Tibial artery (tissue), 4 donors: Measurements from ENCODE around the gene USP43.

Experiments used
- DNase-seq, 2 donors: peaks; one replicate each; pipeline ENCODE4 v3.0.0-alpha.2; 2019
- H3K27ac ChIP-seq, 2 donors: fragments of 200-600 bp; sonication (generic) in 1 of 2; 1 replicate in 1 of 2; 2 replicates in 1 of 2; pipeline ENCODE4 v1.5.1; 2018 to 2019; ENCODE audit warnings: mild to moderate bottlenecking in 1 of 2
- H3K27me3 ChIP-seq, 2 donors: fragments of 200-600 bp; sonication (generic) in 1 of 2; one replicate each; pipeline versions ENCODE4 v1.5.1 to v1.6.0; 2016 to 2019
- H3K36me3 ChIP-seq, 3 donors: fragments of 200-600 bp; sonication (generic) in 2 of 3; one replicate each; pipeline ENCODE4 v1.5.1; 2016 to 2019; ENCODE audit warnings: mild to moderate bottlenecking in 2 of 3
- H3K4me1 ChIP-seq, 4 donors: fragments of 200-600 bp; sonication (generic) in 2 of 4; 1 replicate in 3 of 4; 2 replicates in 1 of 4; pipeline ENCODE4 v1.5.1; 2016 to 2019
- H3K4me3 ChIP-seq, 2 donors: fragments of 200-600 bp; sonication (generic) in 1 of 2; 1 replicate in 1 of 2; 2 replicates in 1 of 2; pipeline ENCODE4 v1.5.1; 2018 to 2019; ENCODE audit warnings: mild to moderate bottlenecking in 2 of 2
- H3K9me3 ChIP-seq, 3 donors: fragments of 200-600 bp; sonication (generic) in 1 of 3; one replicate each; pipeline ENCODE4 v1.5.1; 2016 to 2019
- intact Hi-C: fragments of 100-400 bp; cut with DNase I; formaldehyde crosslinking; loops from one replicate; pipeline ENCODE4 v1.15.0; 2023; ENCODE audit warnings: low total_unique reads
- TF ChIP-seq, protein P1 (sequence below), 2 experiments: fragments of 200-600 bp in 1 of 2; fragments of 450-650 bp in 1 of 2; IDR thresholded peaks; one replicate each; pipeline ENCODE4 v1.5.1; 2017 to 2019; ENCODE audit warnings: antibody characterized with exemption in 2 of 2, mild to moderate bottlenecking in 1 of 2, moderate library complexity in 1 of 2

Gene USP43

DNA sequence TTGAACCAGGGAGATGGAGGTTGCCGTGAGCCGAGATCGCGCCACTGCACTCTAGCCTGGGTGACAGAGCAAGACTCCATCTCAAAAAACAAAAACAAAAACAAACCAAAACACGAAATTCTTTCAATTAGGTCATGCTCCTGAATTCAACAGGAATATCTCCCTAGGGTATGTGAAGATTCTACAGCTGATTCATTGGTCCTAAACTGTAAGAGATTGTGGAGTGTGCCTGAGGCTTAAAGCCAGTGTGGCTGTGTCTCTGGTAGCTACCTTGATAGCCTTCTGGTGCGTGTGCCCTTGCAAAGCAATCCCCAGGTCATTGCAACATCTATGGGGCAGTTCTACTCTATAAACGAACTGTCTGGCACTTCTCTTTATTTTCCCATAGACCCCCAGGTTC, 48.4 kb downstream of the USP43 start:
- TF ChIP-seq, protein P1, sequence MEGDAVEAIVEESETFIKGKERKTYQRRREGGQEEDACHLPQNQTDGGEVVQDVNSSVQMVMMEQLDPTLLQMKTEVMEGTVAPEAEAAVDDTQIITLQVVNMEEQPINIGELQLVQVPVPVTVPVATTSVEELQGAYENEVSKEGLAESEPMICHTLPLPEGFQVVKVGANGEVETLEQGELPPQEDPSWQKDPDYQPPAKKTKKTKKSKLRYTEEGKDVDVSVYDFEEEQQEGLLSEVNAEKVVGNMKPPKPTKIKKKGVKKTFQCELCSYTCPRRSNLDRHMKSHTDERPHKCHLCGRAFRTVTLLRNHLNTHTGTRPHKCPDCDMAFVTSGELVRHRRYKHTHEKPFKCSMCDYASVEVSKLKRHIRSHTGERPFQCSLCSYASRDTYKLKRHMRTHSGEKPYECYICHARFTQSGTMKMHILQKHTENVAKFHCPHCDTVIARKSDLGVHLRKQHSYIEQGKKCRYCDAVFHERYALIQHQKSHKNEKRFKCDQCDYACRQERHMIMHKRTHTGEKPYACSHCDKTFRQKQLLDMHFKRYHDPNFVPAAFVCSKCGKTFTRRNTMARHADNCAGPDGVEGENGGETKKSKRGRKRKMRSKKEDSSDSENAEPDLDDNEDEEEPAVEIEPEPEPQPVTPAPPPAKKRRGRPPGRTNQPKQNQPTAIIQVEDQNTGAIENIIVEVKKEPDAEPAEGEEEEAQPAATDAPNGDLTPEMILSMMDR (IDR thresholded peaks at IDR 0.05): no peak

DNA sequence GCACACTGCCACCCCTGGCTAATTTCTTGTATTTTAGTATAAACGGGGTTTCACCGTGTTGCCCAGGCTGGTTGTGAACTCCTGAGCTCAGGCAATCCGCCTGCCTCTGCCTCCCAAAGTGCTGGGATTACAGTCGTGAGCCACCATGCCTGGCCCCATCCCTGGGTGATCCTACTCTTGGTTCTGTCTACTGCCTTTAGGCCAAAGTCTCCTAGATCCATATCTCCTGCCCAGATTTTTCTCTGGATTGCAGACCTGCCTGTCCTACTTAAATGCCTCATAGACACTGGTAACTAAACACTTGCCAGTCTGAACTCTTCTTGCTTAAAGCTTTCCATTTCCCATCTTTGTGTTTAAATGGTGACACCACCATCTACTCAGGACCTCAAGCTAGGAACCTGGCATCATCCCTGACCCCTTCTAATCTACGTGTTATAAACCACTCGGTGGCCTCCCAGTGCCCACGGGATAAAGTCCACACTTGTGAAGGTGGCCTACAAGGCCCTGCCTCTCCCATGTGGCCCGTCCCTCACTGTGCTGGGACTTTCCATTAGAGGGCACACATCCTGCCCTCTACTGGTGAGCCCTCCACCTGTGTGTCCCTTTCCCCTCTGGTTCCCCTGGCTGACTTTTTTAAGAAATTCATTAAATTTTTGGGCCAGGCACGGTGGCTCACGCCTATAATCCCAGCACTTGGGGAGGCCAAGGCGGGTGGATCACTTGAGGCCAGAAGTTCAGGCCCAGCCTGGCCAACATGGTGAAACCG, 51.1 kb downstream of the USP43 start:
- Histone ChIP-seq H3K4me3 (no peak overlapping the region), H3K27me3 (no peaks in the 10 kb centered on the region), H3K36me3 (peaks cover 0 to 6% (median 0%) of the 10 kb centered on the region in 3 donors), H3K27ac (no peak overlapping the region), H3K9me3 (no peaks in the 10 kb centered on the region), H3K4me1 (no peaks in the 10 kb centered on the region)
- TF ChIP-seq, protein P1 (IDR thresholded peaks at IDR 0.05): no peak
- intact Hi-C loops: no loop called here
- no peak for DNase-seq

More for the DNA sequence above, 48.4 kb downstream of the USP43 start:
- no peak overlapping the region for H3K4me3 ChIP-seq
- H3K9me3 ChIP-seq: no peaks in the 10 kb centered on the region
- H3K4me1 ChIP-seq: no peaks in the 10 kb centered on the region
- no peaks in the 10 kb centered on the region for H3K27me3 ChIP-seq
- H3K36me3 ChIP-seq: no peaks in the 10 kb centered on the region
- H3K27ac ChIP-seq: no peak overlapping the region
- DNase-seq: no peak
- intact Hi-C loops: no loop called here

DNA sequence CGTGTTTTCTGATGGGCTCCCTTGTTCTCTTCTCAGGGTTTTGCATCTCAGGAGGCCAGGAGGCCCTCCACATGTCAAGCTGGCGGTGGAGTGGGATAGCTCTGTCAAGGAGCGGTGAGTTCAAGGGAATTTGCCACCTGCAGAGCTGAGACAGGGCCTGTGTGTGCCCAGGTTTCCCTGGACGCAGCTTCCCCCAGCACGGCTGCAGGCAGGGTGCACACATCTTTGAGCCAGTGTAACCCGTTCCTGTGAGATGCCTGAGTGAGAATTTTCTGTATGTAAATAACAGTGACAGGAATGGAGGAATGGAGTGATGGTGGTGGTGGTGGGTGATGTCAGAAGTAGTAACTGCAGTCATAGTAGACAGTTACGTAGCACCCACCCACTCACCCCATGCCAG, 54.8 kb downstream of the USP43 start:
- Histone ChIP-seq H3K27ac (no peak overlapping the region), H3K36me3 (peaks cover 0 to 7% (median 0%) of the 10 kb centered on the region in 3 donors), H3K4me3 (no peak overlapping the region), H3K4me1 (no peaks in the 10 kb centered on the region), H3K27me3 (no peaks in the 10 kb centered on the region), H3K9me3 (no peaks in the 10 kb centered on the region)
- intact Hi-C loops: no loop called here
- no peak for DNase-seq
- TF ChIP-seq, protein P1 (IDR thresholded peaks at IDR 0.05): no peak

DNA sequence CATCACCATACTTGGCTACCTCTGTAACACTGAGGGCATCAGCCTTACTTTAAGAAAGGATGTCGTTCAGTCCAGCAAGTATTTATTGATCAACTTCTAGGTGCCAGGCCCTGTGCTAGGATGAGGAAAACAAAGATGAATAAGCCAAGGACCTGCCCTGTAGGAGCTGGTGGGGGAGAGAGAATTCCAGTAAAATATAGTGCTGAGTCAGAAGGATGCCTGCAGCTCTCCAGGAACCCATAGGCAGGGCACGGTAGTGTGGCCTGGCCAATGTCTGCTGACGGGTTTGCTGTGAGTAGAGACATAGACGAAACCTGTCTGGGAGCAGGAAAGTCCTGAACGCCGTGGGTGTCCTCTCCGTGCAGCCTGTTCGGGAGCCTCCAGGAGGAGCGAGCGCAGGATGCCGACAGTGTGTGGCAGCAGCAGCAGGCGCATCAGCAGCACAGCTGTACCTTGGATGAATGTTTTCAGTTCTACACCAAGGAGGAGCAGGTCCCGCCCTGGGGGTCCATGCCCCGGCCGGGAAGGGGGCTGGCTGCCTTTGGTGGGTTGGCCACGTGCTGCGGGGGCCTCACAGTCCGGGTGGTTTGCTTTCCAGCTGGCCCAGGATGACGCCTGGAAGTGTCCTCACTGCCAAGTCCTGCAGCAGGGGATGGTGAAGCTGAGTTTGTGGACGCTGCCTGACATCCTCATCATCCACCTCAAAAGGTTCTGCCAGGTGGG, 55.6 kb downstream of the USP43 start:
- TF ChIP-seq, protein P1 (IDR thresholded peaks at IDR 0.05): no peak

DNA sequence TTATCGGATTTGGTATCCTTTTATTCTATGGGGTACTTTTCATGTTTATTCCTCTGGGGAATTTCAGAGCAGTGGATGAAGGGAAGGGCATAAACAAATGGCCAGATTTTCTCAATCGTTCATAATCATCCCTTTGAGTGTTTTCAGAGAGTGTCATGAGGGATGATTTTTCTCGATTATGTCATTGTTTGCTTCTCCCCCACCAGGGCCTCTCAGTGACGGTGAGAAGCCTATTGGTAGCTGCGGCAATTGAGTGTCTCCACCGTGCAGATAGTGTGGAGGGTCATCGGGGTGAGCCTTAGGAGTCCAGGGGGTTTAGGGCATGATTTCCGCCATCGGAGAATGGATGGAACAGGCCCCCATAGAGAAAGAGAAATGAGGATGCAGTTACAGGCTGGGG, 57.2 kb downstream of the USP43 start:
- TF ChIP-seq, protein P1 (IDR thresholded peaks at IDR 0.05): no peak
- intact Hi-C loops: no loop called here
- Histone ChIP-seq H3K9me3 (no peaks in the 10 kb centered on the region), H3K4me1 (no peaks in the 10 kb centered on the region), H3K4me3 (no peak overlapping the region), H3K27ac (no peak overlapping the region), H3K36me3 (peaks cover 0 to 7% (median 0%) of the 10 kb centered on the region in 3 donors), H3K27me3 (no peaks in the 10 kb centered on the region)
- DNase-seq: no peak

More for the DNA sequence above, 55.6 kb downstream of the USP43 start:
- DNase-seq: no peak
- Histone ChIP-seq H3K4me1 (no peaks in the 10 kb centered on the region), H3K36me3 (peaks cover 0 to 7% (median 0%) of the 10 kb centered on the region in 3 donors), H3K27me3 (no peaks in the 10 kb centered on the region), H3K27ac (no peak overlapping the region), H3K9me3 (no peaks in the 10 kb centered on the region), H3K4me3 (no peak overlapping the region)
- intact Hi-C loops: no loop called here
